ENCODE measurements around the gene ATF3.
"Not testable (repeated sequence)": the region's sequence is repeated elsewhere in the genome, so short reads cannot be mapped to it uniquely, and the experiment has no call there.

Gene ATF3

DNA sequence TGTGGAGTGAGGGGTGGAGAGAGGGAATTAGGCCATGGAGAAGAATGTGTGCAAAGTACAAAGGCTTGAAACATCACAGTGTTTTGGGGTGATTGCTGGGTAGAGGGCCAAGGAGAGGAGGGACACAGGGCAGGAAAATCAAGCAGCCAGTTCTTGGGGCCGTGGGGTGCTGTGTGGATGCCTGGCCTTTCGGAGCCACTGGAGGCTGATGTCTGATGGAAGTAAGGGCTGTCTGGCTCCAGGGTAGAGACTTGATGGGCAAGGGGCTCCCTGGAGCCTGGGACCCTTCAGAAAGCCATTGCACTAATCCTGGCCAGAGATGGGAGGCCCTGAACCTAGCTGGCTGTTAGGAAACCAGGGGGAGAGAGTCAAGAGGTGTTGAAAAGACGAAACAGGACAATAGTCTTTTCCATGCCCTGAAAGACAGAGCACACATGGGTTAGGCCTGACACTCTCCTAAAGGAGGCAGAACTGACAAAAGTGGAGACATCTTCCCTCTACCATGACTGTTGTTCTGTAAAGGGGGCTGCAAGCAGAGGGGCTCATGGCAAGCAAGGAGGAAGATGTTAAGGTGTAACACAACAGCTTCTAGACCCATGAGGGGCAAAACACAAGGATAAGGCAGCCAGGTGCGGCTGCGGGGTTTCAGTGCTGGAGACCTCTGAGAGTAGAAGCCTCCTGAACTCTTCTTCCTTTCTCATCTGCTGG lies 21.0 kb downstream of the ATF3 start:
- no peak for DNase-seq

DNA sequence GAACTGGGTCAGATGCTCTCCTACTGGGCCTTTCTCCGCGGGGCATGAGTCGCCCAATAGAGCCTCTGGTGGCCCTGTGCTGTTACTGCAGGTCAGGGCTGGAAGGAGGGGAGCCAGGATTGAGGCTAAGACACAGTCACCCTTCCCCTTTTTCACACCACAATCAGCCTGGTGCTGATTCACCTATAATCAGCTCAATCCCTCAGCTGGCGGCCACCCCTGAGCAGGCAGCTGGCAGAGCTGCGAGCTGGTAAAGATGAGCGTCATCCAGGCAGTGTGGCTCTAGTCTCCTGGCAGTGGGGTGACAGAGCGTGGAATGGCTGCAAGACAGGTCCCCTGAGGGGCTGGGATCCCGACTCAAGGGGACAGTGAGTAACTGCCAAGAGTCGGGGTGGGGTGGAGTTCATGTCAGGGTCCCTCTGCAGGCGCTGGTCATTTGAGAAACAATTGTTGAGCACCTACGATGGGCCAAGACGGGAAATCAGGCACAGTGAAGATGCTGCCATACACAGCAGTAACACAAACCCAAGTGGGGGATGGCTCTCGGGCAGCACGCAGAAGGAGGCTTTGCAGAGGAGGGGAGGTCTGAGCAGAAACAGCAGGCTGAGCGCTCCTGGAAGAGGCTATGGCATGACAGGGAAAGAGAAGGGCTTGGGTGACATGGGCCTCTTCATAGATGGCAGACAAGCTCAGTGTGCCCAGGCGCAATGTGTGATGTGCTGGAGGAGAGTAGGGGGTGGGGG lies 21.8 kb downstream of the ATF3 start:
- DNase-seq, result no peak

DNA sequence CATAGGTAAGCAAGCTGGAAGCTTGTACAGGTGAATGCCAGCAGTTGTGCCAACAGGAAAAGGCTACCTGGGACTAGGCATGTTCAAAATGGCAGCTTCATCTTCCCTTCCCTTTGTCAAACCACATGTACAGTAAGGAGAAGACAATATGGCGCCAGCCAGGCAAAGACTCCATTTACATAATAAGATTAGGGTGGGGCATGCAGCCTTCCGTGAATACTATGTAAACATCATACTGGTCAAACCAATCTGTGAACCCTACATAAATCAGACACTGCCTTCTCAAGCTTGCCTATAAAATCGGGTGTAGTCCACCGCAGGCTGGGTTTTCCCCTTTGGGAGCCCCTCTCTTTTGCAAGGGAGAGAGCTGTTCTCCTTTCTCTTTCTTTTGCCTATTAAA lies 24.6 kb downstream of the ATF3 start:
- DNase-seq, result no peak

DNA sequence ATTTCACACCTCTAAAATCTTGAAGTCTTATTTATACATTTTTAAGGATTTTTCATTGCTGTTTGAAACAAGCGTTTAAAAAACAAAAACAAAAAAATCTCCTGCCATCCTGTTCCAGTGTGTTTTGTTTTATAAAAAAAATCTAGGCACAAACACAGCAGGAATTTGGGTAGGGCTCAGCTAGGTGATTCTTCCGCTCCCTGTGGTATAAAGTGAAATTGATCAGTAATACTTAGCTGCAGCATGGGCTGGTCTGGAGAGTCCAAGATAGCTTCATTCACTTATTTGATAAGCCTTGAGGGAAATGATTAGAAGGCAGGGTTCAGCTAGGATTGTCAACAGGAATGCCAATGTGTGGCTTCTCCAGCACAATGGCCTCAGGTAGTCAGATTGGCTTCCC lies 25.7 kb downstream of the ATF3 start:
- DNase-seq, result no peak

DNA sequence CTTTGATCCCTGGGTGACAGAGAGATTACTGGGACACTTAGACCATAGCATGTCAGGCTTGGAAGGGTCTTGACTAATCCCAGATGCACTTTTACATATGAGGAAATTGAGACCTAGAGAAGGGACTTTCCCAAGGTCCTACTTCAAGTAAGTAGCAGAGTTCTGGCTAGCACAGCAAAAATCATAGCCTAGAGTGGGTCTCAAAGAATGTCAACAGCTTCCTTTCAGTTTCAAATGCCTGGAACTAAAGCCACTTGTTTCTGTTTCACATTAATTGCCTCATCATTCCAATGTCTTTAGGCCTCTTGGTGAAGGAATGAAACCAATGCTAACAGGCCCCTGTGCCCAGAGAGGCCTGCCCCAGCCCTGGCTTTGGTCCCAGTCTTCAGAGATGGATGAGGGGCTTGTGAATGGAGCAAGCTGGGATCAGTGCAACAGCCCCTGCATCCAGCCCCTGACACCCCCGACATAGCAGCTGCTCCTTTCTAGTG lies 26.6 kb downstream of the ATF3 start:
- no peak for DNase-seq

DNA sequence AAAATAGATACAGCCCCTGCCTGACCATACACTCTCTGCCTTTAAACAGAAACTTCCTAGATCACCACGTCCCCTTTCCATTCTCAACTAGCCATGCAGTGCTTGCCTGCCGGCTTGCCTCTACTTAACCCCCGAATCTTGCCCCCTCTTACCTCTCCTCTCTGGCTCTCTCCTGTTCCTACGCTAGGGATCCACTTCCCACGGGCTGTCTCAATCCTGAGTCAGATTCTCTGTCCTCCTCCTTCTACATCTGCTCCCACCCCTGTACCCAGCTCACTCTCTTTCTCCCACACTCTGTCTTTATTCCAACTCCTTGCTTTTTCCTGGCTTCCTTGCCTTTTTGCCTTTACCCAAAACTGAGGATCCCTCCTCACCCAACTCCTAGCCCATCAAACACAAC lies 29.3 kb downstream of the ATF3 start:
- DNase-seq, result no peak

DNA sequence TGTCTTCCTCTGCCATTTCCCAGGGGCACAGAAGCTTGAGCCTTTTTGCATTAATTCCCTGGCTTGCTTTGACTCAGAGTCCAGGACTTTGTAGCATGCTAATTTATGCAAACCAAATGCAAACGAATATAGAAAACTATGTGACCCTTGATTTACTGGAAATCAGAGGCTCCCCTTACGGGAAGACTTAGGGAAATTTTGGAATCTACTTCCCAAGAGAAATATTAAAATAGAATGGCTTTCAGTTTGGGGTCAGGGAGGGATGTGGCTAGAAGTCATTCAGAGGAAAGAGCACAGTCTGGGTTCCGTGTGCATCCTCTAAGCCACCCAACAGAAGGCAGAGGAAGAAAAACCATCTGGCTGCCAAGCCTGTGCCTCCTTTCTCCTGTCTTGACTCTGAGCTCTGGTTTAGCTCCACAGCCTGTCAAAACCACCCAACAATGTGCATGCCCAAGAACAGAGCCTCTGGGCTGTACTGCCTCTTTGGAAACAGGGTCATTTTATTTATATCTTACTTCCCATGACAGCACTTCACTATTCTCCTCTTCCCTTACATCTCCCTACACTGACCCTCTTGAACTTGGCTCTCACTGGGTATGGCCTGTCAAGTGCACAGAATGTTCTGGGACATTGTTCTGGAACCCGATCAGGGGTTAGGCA lies 30.1 kb downstream of the ATF3 start:
- DNase-seq, result peak; percentile 70

DNA sequence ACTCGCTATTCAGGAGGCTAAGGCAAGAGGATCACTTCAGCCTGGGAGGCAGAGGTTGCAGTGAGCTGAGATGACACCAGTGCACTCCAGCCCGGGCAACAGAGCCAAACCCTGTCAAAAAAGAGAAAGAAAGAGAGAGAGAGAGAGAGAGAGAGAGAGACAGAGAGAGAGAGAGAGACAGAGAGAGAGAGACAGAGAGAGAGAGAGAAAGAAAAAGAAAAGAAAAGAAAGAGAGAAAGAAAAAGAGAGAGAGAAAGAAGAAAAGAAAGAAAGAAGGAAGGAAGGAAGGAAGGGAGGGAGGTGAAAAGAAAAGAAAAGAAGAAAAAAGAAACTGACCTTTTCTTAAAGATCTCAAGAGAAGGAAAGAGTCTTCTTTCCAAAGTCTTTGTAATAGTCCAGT lies 31.0 kb downstream of the ATF3 start:
- DNase-seq, result not testable (repeated sequence)

DNA sequence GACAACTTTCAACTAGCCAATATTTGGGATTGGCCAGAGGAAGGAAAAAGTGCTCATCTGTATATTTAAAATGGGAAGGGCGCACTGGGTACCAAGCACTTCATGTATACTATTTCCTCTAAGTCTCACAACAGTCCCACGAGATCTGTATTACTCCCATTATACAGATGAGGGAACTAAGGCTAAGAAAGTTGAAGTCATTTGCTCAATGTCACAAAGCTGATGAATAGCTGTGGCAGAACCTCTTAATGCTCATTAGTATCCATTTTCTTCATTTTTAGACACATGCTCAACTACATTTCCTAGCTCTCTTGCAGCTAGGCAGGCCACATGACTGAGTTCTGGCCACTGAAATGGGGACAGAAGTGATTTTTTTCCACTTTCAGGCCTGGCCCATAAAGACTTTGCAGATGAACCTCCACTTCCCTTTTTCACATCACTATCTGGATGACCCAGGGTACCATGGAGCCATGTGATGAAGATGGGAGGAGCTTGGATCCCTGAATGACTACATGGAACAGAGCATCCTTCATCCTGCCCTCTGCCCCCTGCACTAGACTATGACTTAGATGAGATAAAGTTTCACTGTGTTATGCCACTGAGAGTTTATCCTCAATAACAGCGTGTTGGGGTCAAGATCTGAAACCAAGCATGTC lies 31.8 kb downstream of the ATF3 start:
- no peak for DNase-seq

DNA sequence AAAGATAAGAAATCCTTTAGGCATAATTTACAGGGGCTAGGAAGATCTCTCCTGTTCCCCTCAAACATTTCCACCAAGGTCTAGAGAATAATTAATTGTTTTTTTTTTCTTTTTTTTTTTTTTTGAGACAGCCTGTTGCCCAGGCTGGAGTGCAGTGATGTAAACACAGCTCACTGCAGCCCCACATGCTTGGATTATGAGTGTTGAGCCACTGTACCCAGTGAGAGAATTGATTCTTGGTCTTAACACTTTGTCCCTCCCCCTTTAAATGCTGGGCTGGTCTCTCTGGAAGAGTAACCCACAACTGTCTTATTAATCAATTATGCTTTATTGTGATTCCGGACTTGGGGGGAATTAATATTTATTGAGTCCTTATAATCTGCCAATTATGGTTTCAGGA lies 33.4 kb downstream of the ATF3 start:
- DNase-seq, result no peak

DNA sequence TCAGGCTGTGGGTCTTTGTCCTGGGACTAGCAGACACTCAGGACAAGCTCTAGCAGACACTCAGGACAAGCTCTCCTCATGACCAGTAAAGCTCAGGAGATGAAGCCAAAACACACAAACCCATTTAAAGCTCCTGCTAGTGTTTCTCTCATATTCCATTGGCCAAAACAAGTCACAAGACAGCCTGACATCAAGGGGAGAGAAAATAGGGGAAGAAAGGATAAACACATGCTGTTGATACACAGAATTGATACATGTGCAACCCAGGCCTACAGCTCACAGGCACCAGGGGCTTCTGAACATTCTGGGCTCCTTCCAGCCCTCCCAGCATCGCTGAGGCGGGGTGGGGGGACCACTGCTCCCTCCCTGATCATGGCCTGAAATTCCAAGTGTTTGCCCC lies 35.3 kb downstream of the ATF3 start:
- no peak for DNase-seq

DNA sequence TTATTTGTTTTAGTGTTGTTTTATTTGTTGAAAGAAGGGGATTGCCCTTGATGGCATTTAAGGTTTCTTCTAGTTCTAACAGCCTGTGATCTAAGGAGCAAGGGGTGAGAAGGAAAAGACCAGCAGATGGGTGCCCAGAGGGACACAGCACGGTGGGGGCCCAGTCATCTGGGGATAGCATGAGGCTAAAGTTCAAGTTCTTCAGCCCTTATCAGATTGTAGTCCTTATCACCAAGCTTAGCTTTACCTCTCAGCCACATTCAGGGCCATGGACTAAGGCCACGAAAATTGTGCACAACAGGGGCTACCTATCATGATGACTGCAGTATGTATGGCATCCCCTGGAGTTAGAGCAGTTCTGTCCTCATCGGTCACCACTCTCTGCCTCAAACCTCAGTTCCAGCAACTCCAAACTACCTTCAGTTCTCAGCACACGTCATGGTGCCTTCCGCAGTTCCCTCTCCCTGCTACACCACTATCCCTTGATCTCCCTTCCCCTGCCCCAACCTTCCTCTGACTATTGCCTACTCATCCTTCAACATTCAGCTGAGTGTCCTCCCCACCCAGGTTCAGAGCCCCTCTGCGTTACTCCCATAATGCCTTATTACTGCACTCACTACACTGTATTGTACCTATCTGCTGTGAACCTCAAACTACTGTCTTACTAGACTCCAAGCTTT lies 36.4 kb downstream of the ATF3 start:
- DNase-seq, result no peak

DNA sequence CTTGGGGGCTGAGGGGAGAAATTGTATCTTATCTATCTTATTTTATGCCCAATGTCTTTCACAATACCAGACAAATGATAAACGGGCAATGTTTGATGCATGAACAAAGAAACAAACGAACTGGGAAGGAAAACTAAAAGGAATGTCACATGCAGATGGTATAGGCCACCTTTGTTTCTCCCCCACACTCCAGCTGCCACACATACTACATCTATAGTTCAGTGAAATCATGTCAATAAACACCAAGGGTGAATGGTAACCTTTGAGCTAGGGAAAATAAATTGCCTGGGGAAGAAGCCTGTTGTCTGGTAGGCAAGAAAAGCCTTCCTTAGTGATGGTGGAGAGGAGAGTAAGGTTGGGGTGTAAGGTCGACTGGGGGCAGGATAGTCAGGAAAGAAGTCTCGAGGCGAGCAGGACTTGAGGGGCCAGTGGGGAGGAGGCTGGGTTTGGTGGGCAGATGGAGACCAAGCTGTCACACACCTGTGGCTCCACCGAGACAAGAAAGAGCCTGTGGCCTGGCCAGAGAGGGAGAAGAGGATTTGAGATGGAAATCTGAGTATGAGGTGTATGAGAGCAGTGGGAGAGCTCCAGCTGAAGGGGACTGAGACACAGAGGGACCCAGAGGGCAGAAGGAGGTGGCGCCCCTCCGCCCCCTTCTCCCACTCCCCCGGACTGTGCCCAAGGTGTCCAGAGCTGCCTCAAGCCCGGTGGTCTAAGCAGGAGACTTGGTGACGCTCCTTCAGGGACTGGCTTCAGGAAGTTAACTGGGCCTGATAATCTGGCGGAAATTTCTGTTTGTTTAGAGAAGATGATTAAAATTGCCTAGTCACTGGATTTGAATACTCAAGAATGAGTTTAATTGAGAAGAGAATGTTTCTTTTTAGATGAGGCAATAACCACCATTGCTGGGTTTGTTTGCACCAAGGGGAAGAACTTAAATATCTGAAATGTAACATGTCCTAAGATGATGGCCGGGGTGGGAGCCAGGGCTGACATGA lies 37.3 kb downstream of the ATF3 start:
- DNase-seq, result no peak

DNA sequence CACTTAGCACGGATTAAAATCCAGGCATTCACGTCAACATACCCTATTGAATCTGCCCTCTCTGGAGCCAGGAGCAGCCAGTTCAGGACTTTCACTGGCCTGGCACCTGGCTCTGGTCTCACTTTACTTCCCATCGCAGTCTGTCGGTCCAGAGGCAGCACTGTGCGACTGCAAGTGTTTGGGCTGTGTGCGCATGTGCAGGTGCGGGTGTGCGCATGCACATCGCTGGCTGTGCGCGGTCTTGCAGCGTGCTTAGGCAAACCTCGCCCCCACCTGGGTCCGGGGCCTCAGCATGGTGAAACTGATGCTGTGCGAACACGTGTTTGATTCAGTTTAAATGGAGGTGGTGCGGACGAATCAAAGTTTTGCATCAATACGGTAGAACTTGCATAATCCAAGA lies 38.0 kb downstream of the ATF3 start:
- no peak for DNase-seq

DNA sequence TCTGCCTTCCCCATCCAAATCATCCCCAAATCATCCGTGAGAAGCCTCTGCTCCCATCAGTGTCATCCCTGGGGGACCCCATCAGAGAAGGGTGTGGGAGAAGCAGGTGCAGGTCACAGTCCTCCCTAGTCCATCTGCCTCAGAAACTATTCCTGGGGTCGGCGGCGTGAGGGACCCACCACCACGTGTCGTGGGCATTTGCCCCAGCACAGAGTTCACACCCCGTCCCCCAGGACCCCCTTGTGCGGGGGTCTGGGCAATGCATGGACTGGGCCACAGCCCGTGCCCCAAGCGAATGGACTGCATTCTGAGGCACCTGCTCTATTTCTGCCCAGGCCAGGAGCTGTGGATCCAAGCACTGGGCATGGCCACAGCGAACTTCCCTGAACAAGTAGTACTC lies 38.4 kb downstream of the ATF3 start:
- no peak for DNase-seq

DNA sequence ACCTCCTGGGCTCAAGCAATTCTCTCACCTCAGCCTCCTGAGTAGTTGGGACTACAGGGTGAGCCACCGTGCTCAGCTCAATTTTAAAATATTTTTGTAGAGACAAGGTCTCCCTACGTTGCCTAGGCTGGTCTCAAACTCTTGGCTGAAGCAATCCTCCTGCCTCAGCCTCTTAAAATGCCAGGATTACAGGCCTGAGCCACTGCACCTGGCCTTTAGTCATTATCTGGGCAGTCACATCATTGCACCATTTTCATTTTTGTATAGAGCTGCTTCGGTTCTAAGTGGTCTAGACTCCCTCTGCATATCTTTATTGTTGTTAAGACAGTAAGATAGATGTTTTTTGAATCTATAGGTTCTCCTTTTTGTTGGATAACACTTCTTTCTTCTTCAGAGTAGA lies 39.9 kb downstream of the ATF3 start:
- no peak for DNase-seq

DNA sequence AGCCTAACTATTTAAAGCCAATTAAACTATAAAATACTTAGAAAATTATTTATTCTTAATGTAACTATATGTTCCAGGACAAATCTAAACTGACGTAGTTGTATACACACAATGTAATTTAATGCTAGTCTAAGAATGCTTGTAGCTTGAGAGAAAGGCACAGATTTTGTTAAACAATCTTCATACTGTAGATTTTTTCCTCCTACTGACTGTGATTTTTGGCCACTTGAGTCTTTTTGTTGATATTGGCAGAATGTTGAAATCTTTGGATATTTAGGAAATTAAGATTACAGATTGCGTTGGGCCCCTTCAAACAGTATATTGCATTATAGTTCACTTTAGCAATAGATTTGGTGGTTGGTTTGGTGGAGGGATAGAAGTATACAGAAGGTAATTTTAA lies 40.5 kb downstream of the ATF3 start:
- no peak for DNase-seq

DNA sequence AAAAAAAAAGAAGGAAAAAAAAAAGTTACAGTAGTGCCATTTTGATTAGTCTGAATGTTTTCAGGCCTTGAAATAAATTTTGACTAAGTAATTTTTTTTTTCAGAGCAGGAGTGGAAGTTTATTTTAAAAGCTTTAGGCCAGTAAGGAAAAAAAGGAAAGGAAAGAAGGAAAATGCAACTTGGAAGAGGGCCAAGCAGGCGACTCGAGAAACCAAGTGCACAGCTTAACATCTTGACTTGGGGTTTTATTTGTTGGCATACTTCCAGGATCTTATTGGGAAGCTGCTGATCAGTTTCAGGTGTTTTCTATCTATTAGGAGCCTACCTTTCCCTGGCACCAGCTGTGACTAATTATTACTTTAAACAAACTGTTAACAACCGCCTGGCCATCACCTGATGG lies 41.7 kb downstream of the ATF3 start:
- no peak for DNase-seq

DNA sequence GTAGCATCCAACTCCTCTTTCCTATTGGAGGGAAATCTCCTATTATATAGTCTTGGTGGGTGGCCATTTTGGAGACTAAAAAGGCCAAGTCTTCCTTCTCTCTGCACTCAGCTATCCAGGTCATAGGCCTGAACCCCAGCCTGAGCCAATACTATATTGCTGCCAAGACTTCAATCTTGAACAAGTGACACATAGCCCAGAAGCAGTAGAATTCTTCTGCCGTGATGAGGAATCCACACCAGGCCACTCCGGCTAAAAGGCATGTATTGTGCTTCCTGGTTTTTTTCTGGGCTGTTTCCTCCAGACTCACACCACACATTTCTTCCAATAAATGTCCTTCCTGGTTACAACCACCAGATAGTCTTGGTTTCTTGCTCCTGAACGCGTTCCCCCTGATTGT lies 43.0 kb downstream of the ATF3 start:
- no peak for DNase-seq

DNA sequence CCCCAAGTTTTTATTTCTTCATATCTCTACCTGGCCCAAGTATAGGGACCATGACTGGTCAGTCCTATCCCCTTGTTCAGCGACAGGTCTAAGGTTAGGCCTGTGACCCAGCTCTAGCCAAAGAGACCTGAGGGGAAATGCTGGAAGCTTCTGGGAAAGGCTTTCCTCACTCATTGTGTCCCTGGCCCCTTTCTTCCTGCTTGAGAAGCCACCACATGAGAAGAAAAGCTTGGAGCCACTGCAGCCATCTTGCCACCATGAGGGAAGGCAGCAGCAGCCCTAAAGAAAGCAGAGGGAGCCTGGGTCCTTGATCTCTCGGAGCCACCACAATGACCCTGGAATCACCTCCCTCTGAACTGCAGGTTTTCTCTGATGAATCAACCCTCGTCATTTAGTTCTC lies 43.4 kb downstream of the ATF3 start:
- DNase-seq, result no peak

DNA sequence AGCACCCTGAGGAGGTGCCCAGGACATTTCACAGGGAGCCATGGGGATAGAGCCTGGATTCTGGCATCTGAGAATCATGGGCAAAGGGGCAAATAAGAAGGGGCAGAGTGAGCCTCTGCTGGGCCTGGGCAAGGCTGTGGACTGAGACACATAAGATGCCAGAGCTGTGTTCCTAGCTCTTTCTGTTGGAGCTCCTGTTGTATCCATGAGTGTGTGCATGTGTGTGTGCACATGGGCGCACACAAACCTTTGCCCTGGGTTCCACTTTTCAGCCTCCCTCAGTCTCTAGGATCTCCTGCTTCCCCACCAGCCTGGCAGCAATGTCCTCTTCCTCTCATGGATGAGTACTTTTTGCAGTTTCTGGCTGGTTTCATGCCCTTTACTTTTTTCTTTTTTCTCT lies 44.0 kb downstream of the ATF3 start:
- no peak for DNase-seq
